ENCODE data around the gene ATP10A. TPM values are rescaled to one million over a fixed set of nuclear protein-coding genes. Genes with fewer than 3 reads are reported as not detected.

The ATP10A gene
- total RNA-seq, 2 donors from 2014 or later: 16.6 to 22.8 TPM

- peak overlapping the region in 1 of 2 donors; percentile 33 for H3K27ac Mint-ChIP-seq
Observed at GRCh38 chr15:25708391-25708790, 154.7 kb downstream of the ATP10A start.

GRCh38 chr15:25707656-25708365, 155.3 kb downstream of the ATP10A start:
- H3K27ac Mint-ChIP-seq: no peak overlapping the region
- no peaks in the 10 kb centered on the region for H3K9me3 Mint-ChIP-seq
- ATAC-seq: no peak
- no peak overlapping the region for H3K4me3 Mint-ChIP-seq
- H3K4me1 Mint-ChIP-seq (ENCODE audit: low read depth in 2 of 2): no peaks in the 10 kb centered on the region
- no peak for DNase-seq (ENCODE audit: low spot score)
- H3K27me3 Mint-ChIP-seq: no peaks in the 10 kb centered on the region
- H3K36me3 Mint-ChIP-seq: no peaks in the 10 kb centered on the region

More at GRCh38 chr15:25708391-25708790, 154.7 kb downstream of the ATP10A start:
- no peaks in the 10 kb centered on the region for H3K4me1 Mint-ChIP-seq (ENCODE audit: low read depth in 2 of 2)
- no peaks in the 10 kb centered on the region for H3K9me3 Mint-ChIP-seq
- no peaks in the 10 kb centered on the region for H3K36me3 Mint-ChIP-seq
- no peaks in the 10 kb centered on the region for H3K27me3 Mint-ChIP-seq
- no peak for DNase-seq (ENCODE audit: low spot score)
- ATAC-seq: no peak
- H3K4me3 Mint-ChIP-seq: no peak overlapping the region

GRCh38 chr15:25706176-25706955, 156.8 kb downstream of the ATP10A start:
- Mint-ChIP-seq H3K9me3 (no peaks in the 10 kb centered on the region), H3K27ac (no peak overlapping the region), H3K4me3 (no peak overlapping the region), H3K27me3 (no peaks in the 10 kb centered on the region), H3K4me1 (ENCODE audit: low read depth in 2 of 2) (no peaks in the 10 kb centered on the region), H3K36me3 (no peaks in the 10 kb centered on the region)
- ATAC-seq: no peak
- no peak for DNase-seq (ENCODE audit: low spot score)

- Mint-ChIP-seq H3K4me1 (ENCODE audit: low read depth in 2 of 2) (no peaks in the 10 kb centered on the region), H3K9me3 (no peaks in the 10 kb centered on the region), H3K36me3 (no peaks in the 10 kb centered on the region), H3K27ac (no peak overlapping the region), H3K4me3 (no peak overlapping the region), H3K27me3 (no peaks in the 10 kb centered on the region)
- ATAC-seq: no peak
- DNase-seq (ENCODE audit: low spot score): no peak
Observed at GRCh38 chr15:25705433-25706115, 157.6 kb downstream of the ATP10A start.

GRCh38 chr15:25703726-25704125, 159.4 kb downstream of the ATP10A start:
- peaks cover 5% of the 10 kb centered on the region for H3K36me3 Mint-ChIP-seq

GRCh38 chr15:25701721-25702465, 161.2 kb downstream of the ATP10A start:
- H3K4me3 Mint-ChIP-seq: no peak overlapping the region
- peaks cover 5% of the 10 kb centered on the region for H3K36me3 Mint-ChIP-seq
- H3K27me3 Mint-ChIP-seq: no peaks in the 10 kb centered on the region
- no peak for DNase-seq (ENCODE audit: low spot score)
- H3K4me1 Mint-ChIP-seq (ENCODE audit: low read depth in 2 of 2): no peaks in the 10 kb centered on the region
- no peak overlapping the region for H3K27ac Mint-ChIP-seq
- no peak for ATAC-seq
- no peaks in the 10 kb centered on the region for H3K9me3 Mint-ChIP-seq

More at GRCh38 chr15:25703726-25704125, 159.4 kb downstream of the ATP10A start:
- Mint-ChIP-seq H3K9me3 (no peaks in the 10 kb centered on the region), H3K4me3 (no peak overlapping the region), H3K27me3 (no peaks in the 10 kb centered on the region), H3K27ac (no peak overlapping the region), H3K4me1 (ENCODE audit: low read depth in 2 of 2) (no peaks in the 10 kb centered on the region)
- no peak for ATAC-seq
- DNase-seq (ENCODE audit: low spot score): no peak

- H3K27ac Mint-ChIP-seq: no peak overlapping the region
- no peaks in the 10 kb centered on the region for H3K27me3 Mint-ChIP-seq
- no peaks in the 10 kb centered on the region for H3K4me1 Mint-ChIP-seq (ENCODE audit: low read depth in 2 of 2)
- no peaks in the 10 kb centered on the region for H3K9me3 Mint-ChIP-seq
- no peak for DNase-seq (ENCODE audit: low spot score)
- peaks cover 5% of the 10 kb centered on the region for H3K36me3 Mint-ChIP-seq
- no peak overlapping the region for H3K4me3 Mint-ChIP-seq
- ATAC-seq: no peak
Observed at GRCh38 chr15:25700916-25701315, 162.2 kb downstream of the ATP10A start.

- Mint-ChIP-seq H3K4me3 (no peak overlapping the region), H3K27ac (no peak overlapping the region)
Observed at GRCh38 chr15:25697586-25697985, 165.5 kb downstream of the ATP10A start.

GRCh38 chr15:25695875-25696760, 167.0 kb downstream of the ATP10A start:
- no peak overlapping the region for H3K4me3 Mint-ChIP-seq
- no peaks in the 10 kb centered on the region for H3K4me1 Mint-ChIP-seq (ENCODE audit: low read depth in 2 of 2)
- DNase-seq (ENCODE audit: low spot score) (no peak), ATAC-seq (no peak)
- H3K9me3 Mint-ChIP-seq: no peaks in the 10 kb centered on the region
- H3K36me3 Mint-ChIP-seq: peaks cover 5% of the 10 kb centered on the region
- H3K27me3 Mint-ChIP-seq: no peaks in the 10 kb centered on the region
- no peak overlapping the region for H3K27ac Mint-ChIP-seq

More at GRCh38 chr15:25697586-25697985, 165.5 kb downstream of the ATP10A start:
- DNase-seq (ENCODE audit: low spot score) (no peak), ATAC-seq (no peak)
- peaks cover 5% of the 10 kb centered on the region for H3K36me3 Mint-ChIP-seq
- no peaks in the 10 kb centered on the region for H3K4me1 Mint-ChIP-seq (ENCODE audit: low read depth in 2 of 2)
- H3K9me3 Mint-ChIP-seq: no peaks in the 10 kb centered on the region
- H3K27me3 Mint-ChIP-seq: no peaks in the 10 kb centered on the region

GRCh38 chr15:25694823-25695312, 168.3 kb downstream of the ATP10A start:
- H3K27me3 Mint-ChIP-seq: no peaks in the 10 kb centered on the region
- no peak overlapping the region for H3K4me3 Mint-ChIP-seq
- no peak for DNase-seq (ENCODE audit: low spot score)
- ATAC-seq: no peak
- no peaks in the 10 kb centered on the region for H3K4me1 Mint-ChIP-seq (ENCODE audit: low read depth in 2 of 2)
- peaks cover 5% of the 10 kb centered on the region for H3K36me3 Mint-ChIP-seq
- H3K9me3 Mint-ChIP-seq: no peaks in the 10 kb centered on the region
- no peak overlapping the region for H3K27ac Mint-ChIP-seq

- no peaks in the 10 kb centered on the region for H3K9me3 Mint-ChIP-seq
- ATAC-seq (no peak), DNase-seq (ENCODE audit: low spot score) (peak; percentile 53)
- H3K36me3 Mint-ChIP-seq: peaks cover 3% of the 10 kb centered on the region
- H3K4me1 Mint-ChIP-seq (ENCODE audit: low read depth in 2 of 2): peaks cover 0 to 4% of the 10 kb centered on the region in 2 donors
- H3K27ac Mint-ChIP-seq: no peak overlapping the region
- no peaks in the 10 kb centered on the region for H3K27me3 Mint-ChIP-seq
- no peak overlapping the region for H3K4me3 Mint-ChIP-seq
Observed at GRCh38 chr15:25694239-25694584, 168.9 kb downstream of the ATP10A start.

GRCh38 chr15:25693321-25694238, 169.5 kb downstream of the ATP10A start:
- H3K27ac Mint-ChIP-seq: no peak overlapping the region
- no peaks in the 10 kb centered on the region for H3K9me3 Mint-ChIP-seq
- no peaks in the 10 kb centered on the region for H3K27me3 Mint-ChIP-seq
- ATAC-seq (peak in 1 of 2 donors; percentile 21), DNase-seq (ENCODE audit: low spot score) (peak; percentile 52)
- H3K4me3 Mint-ChIP-seq: no peak overlapping the region
- no peaks in the 10 kb centered on the region for H3K36me3 Mint-ChIP-seq
- H3K4me1 Mint-ChIP-seq (ENCODE audit: low read depth in 2 of 2): peaks cover 0 to 4% of the 10 kb centered on the region in 2 donors

Measured in natural killer cell treated with Interleukin-12 subunit alpha and Interleukin-12 subunit beta and Interleukin-15 and Interleukin-18, amount 100 ng/mL, for 72 hours (primary cell).